Testis (tissue), 3 donors: Measurements from ENCODE around the gene KLRF1. TPM values are rescaled to one million over a fixed set of nuclear protein-coding genes. Genes with fewer than 3 reads are reported as not detected.

ENCODE experiments used
- DNase-seq: peaks from one replicate; pipeline ENCODE4 v3.0.0-alpha.2; 2019
- H3K27ac ChIP-seq, 2 donors: fragments of 200-600 bp; sonication (generic); one replicate each; pipeline ENCODE4 v1.5.1; 2019
- H3K27me3 ChIP-seq: fragments of 200-600 bp; sonication (generic); one replicate; pipeline ENCODE4 v1.5.1; 2019
- H3K36me3 ChIP-seq: fragments of 200-600 bp; sonication (generic); one replicate; pipeline ENCODE4 v1.5.1; 2017; ENCODE audit warnings: low read depth; ENCODE audit errors: missing control alignments
- H3K4me1 ChIP-seq: fragments of 200-600 bp; sonication (generic); one replicate; pipeline ENCODE4 v1.5.1; 2019
- H3K4me3 ChIP-seq, 2 donors: fragments of 200-600 bp; sonication (generic); one replicate each; pipeline ENCODE4 v1.5.1; 2017 to 2019
- H3K9me3 ChIP-seq: fragments of 200-600 bp; sonication (generic); one replicate; pipeline ENCODE4 v1.5.1; 2017
- CTCF ChIP-seq, 3 experiments: fragments of 450-650 bp in 2 of 3; fragments of 200-600 bp in 1 of 3; sonication (generic) in 1 of 3; IDR thresholded peaks; one replicate each; pipeline ENCODE4 v1.5.1; 2016 to 2019; ENCODE audit warnings: antibody characterized with exemption in 3 of 3, mild to moderate bottlenecking in 2 of 3, moderate library complexity in 1 of 3
- POLR2A ChIP-seq: fragments of 450-650 bp; IDR thresholded peaks from one replicate; pipeline ENCODE4 v1.6.1; 2017; ENCODE audit warnings: antibody characterized with exemption, mild to moderate bottlenecking, moderate library complexity
- whole genome bisulfite sequencing, 2 donors: methylation state at CpG; one replicate each; pipeline ENCODE4 v1.1.5; 2018; 5-methylcytosine and 5-hydroxymethylcytosine counted together
- intact Hi-C: fragments of 100-400 bp; cut with DNase I; formaldehyde crosslinking; loops from one replicate; pipeline ENCODE4 v1.15.1; 2023; ENCODE audit warnings: low total_unique reads
- polyA plus RNA-seq: library from polyadenylated mRNA; stranded (reverse); fragments of 350-450 nt; fragmentation: Illumina TruSeq; extraction: RNeasy Lipid Tissue Mini Kit (QIAGEN cat#74804); gene quantifications from one replicate; pipeline ENCODE4 v1.2.3, GENCODE V29; 2014; ENCODE audit warnings: low read depth, low replicate concordance; ENCODE audit not compliant: insufficient read depth
- total RNA-seq, 2 donors: library from RNA; depleted of rRNA; stranded (reverse); fragments of >200 nt; gene quantifications; one replicate each; pipeline ENCODE4 v1.2.3, GENCODE V29; 2016

KLRF1 gene
- total and polyA plus RNA-seq, 3 donors from 2014 or later, result 0.43 to 1.2 (median 1.0) TPM

- 93 to 94% methylated on average over 5 of the region's 5 CpGs for WGBS, 2 donors
- intact Hi-C loops, result no loop called here
- Histone ChIP-seq H3K4me3 (no peak overlapping the region), H3K9me3 (no peaks in the 10 kb centered on the region), H3K36me3 (no peaks in the 10 kb centered on the region), H3K27me3 (no peaks in the 10 kb centered on the region), H3K27ac (no peak overlapping the region), H3K4me1 (no peaks in the 10 kb centered on the region)
- no peak for TF ChIP-seq POLR2A
- no peak for TF ChIP-seq CTCF (IDR thresholded peaks at IDR 0.05)
- DNase-seq, result no peak
Measured at GRCh38 chr12:9796346-9796745, 30.9 kb upstream of the KLRF1 start.

- no peak for DNase-seq
- Histone ChIP-seq H3K4me3 (no peak overlapping the region), H3K27me3 (no peaks in the 10 kb centered on the region), H3K36me3 (no peaks in the 10 kb centered on the region), H3K4me1 (no peaks in the 10 kb centered on the region), H3K9me3 (no peaks in the 10 kb centered on the region), H3K27ac (no peak overlapping the region)
- intact Hi-C loops, result no loop called here
- no peak for TF ChIP-seq POLR2A
- no peak for TF ChIP-seq CTCF (IDR thresholded peaks at IDR 0.05)
- WGBS, 2 donors, result 60 to 66% methylated on average over 7 of the region's 7 CpGs
Measured at GRCh38 chr12:9796971-9797370, 30.3 kb upstream of the KLRF1 start.

- 69 to 70% methylated on average over 7 of the region's 7 CpGs for WGBS, 2 donors
- peak; percentile 66 for DNase-seq
- intact Hi-C loops, result no loop called here
Measured at GRCh38 chr12:9797722-9798619, 29.3 kb upstream of the KLRF1 start.

GRCh38 chr12:9799961-9800360 is 27.3 kb upstream of the KLRF1 start:
- no peak for DNase-seq
- Histone ChIP-seq H3K4me1 (no peaks in the 10 kb centered on the region), H3K27ac (no peak overlapping the region), H3K27me3 (no peaks in the 10 kb centered on the region), H3K4me3 (no peak overlapping the region), H3K36me3 (no peaks in the 10 kb centered on the region), H3K9me3 (no peaks in the 10 kb centered on the region)
- WGBS, 2 donors, result 78 to 93% methylated on average over 1 of the region's 1 CpG
- intact Hi-C loops, result no loop called here
- no peak for TF ChIP-seq CTCF (IDR thresholded peaks at IDR 0.05)
- TF ChIP-seq POLR2A, result no peak

More at GRCh38 chr12:9797722-9798619, 29.3 kb upstream of the KLRF1 start:
- no peaks in the 10 kb centered on the region for H3K4me1 ChIP-seq
- no peaks in the 10 kb centered on the region for H3K36me3 ChIP-seq
- TF ChIP-seq POLR2A, result no peak
- peak in 2 of 3 experiments; percentile 18 to 32 for TF ChIP-seq CTCF (IDR thresholded peaks at IDR 0.05)
- H3K9me3 ChIP-seq, result no peaks in the 10 kb centered on the region
- H3K27me3 ChIP-seq, result no peaks in the 10 kb centered on the region
- H3K4me3 ChIP-seq, result no peak overlapping the region
- no peak overlapping the region for H3K27ac ChIP-seq
